Fibroblast of lung (primary cell): Measurements from ENCODE around the gene LMF1.
A peak's percentile ranks its signal among the peaks of the same experiment; 100 is the strongest.

Source experiments
- EZH2 ChIP-seq: IDR thresholded peaks from 2 replicates; pipeline ENCODE4 v1.5.1; 2012; ENCODE audit warnings: low read length, control low read depth, mild to moderate bottlenecking; ENCODE audit errors: missing control alignments
- TF ChIP-seq, protein P1 (sequence below), 2 donors: IDR thresholded peaks in 1 of 2; conservative IDR thresholded peaks in 1 of 2; 1 replicate in 1 of 2; 2 replicates in 1 of 2; pipeline ENCODE4 v1.5.1; 2011 to 2012; ENCODE audit warnings: low read length in 2 of 2, control low read depth in 1 of 2, inconsistent platforms in 1 of 2, low read depth in 1 of 2, mild to moderate bottlenecking in 1 of 2

DNA sequence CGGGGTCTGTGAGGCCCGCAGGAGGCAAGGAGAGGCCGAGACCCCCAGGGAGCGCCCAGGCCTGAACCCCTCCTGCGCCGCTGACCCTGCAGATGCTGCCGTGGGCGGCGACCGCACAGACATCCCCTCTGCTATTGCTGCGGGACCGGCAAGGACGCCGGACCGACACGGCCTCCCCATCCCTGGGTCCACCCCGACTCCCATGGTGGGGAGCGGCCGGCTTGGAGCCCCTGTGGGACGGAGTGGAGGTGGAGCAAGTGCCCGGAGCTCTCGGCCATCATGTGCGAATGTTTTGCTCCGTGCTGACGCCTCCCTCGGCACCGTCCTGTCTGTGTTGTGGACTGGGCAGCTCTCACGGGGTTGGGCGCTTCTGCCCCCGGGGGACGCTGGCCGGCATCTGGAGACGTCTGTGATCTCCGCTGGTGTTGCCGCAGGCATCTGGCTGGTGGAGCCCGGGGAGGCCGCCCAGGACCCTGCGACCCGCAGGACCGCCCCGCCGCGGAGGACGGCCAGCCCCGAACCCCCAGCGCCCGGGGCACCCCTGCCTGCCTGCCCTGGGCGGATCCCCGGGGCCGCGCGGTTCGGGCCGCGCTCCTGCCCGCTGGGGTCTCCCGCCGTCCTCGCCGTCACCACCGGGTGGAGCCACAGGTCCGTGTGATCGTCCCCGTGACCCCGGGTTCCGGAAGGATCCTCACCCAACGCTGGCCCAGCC, 157.4 kb downstream of the LMF1 start:
- TF ChIP-seq, protein P1, sequence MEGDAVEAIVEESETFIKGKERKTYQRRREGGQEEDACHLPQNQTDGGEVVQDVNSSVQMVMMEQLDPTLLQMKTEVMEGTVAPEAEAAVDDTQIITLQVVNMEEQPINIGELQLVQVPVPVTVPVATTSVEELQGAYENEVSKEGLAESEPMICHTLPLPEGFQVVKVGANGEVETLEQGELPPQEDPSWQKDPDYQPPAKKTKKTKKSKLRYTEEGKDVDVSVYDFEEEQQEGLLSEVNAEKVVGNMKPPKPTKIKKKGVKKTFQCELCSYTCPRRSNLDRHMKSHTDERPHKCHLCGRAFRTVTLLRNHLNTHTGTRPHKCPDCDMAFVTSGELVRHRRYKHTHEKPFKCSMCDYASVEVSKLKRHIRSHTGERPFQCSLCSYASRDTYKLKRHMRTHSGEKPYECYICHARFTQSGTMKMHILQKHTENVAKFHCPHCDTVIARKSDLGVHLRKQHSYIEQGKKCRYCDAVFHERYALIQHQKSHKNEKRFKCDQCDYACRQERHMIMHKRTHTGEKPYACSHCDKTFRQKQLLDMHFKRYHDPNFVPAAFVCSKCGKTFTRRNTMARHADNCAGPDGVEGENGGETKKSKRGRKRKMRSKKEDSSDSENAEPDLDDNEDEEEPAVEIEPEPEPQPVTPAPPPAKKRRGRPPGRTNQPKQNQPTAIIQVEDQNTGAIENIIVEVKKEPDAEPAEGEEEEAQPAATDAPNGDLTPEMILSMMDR (conservative IDR thresholded peaks at IDR 0.05 in 1 of 2, IDR thresholded peaks at IDR 0.05 in 1 of 2; ENCODE audit: low read depth in 1 of 2, low read length in 2 of 2), result peak; percentile 46 to 54
- TF ChIP-seq EZH2, result no peak
